Smooth muscle cell (in vitro differentiated cells): ENCODE results near the gene ATP5ME. TPM values are rescaled to one million over a fixed set of nuclear protein-coding genes. Genes with fewer than 3 reads are reported as not detected.

ENCODE experiments used
- DNase-seq: peaks from one replicate; lab custom pipeline; 2025; ENCODE audit not compliant: unreplicated experiment; lab: John Stamatoyannopoulos, UW
- H2AFZ ChIP-seq: fragments of 200-600 bp; sonication (generic); 2 replicates; pipeline ENCODE4 v1.6.0; 2016; ENCODE audit warnings: antibody characterized with exemption, low read depth, mild to moderate bottlenecking
- H3F3A ChIP-seq: fragments of 200-600 bp; sonication (generic); 2 replicates; pipeline ENCODE4 v1.6.0; 2017; ENCODE audit warnings: antibody characterized with exemption, low read depth
- H3K27ac ChIP-seq: fragments of 200-600 bp; sonication (generic); 2 replicates; pipeline ENCODE4 v1.5.1; 2016; ENCODE audit warnings: low read depth, mild to moderate bottlenecking
- H3K27me3 ChIP-seq: fragments of 200-600 bp; sonication (generic); 2 replicates; pipeline ENCODE4 v1.6.1; 2016; ENCODE audit warnings: low read depth, mild to moderate bottlenecking
- H3K36me3 ChIP-seq: fragments of 200-600 bp; sonication (generic); 2 replicates; pipeline ENCODE4 v1.5.1; 2016; ENCODE audit warnings: low read depth
- H3K4me1 ChIP-seq: fragments of 200-600 bp; sonication (generic); 2 replicates; pipeline ENCODE4 v1.5.1; 2016; ENCODE audit warnings: low read depth
- H3K4me2 ChIP-seq: fragments of 200-600 bp; sonication (generic); 2 replicates; pipeline ENCODE4 v1.6.0; 2016; ENCODE audit warnings: mild to moderate bottlenecking
- H3K4me3 ChIP-seq: fragments of 200-600 bp; sonication (generic); 2 replicates; pipeline ENCODE4 v1.5.1; 2016; ENCODE audit warnings: mild to moderate bottlenecking
- H3K79me2 ChIP-seq: fragments of 200-600 bp; sonication (generic); 2 replicates; pipeline ENCODE4 v1.6.0; 2016; ENCODE audit warnings: low read depth, mild to moderate bottlenecking
- H3K9ac ChIP-seq: fragments of 200-600 bp; sonication (generic); 2 replicates; pipeline ENCODE4 v1.6.0; 2016; ENCODE audit warnings: low read depth
- H3K9me3 ChIP-seq: fragments of 200-600 bp; sonication (generic); replicated peaks from 2 replicates; pipeline ENCODE4 v1.5.1; 2016; ENCODE audit warnings: low read depth
- H4K20me1 ChIP-seq: fragments of 200-600 bp; sonication (generic); 2 replicates; pipeline ENCODE4 v1.6.0; 2016; ENCODE audit warnings: low read depth
- CTCF ChIP-seq: fragments of 200-600 bp; sonication (generic); IDR thresholded peaks from 2 replicates; pipeline ENCODE4 v1.5.1; 2017; ENCODE audit warnings: borderline replicate concordance, mild to moderate bottlenecking, antibody characterized with exemption; ENCODE audit not compliant: insufficient read depth, poor library complexity, severe bottlenecking
- WGBS: methylation state at CpG from one replicate; pipeline ENCODE4 v1.1.7; 2016; ENCODE audit warnings: low lambda C conversion rate; 5-methylcytosine and 5-hydroxymethylcytosine counted together
- polyA plus RNA-seq: library from polyadenylated mRNA; unstranded; fragments of >200 nt; fragmentation: Nextera tagmentation; extraction: Ambion mirVana; gene quantifications from 2 replicates; pipeline ENCODE4 v1.2.1, GENCODE V29; 2016
- total RNA-seq: library from RNA; depleted of rRNA; stranded (reverse); fragments of >200 nt; gene quantifications from 2 replicates; pipeline ENCODE4 v1.2.3, GENCODE V29; 2014

The ATP5ME gene
- total and polyA plus RNA-seq, 2 experiments from 2014 or later, result 95.4 to 699 TPM

GRCh38 chr4:628821-629635 lies 45.0 kb downstream of the ATP5ME start:
- no peaks in the 10 kb centered on the region for H3K36me3 ChIP-seq
- no peak for TF ChIP-seq CTCF
- H3K4me2 ChIP-seq, result no peak overlapping the region
- 89% methylated on average over 27 of the region's 27 CpGs for WGBS
- no peak overlapping the region for H3K9ac ChIP-seq
- H3F3A ChIP-seq, result no peaks in the 10 kb centered on the region
- H3K27ac ChIP-seq, result no peak overlapping the region
- H3K79me2 ChIP-seq, result no peaks in the 10 kb centered on the region
- H4K20me1 ChIP-seq, result no peaks in the 10 kb centered on the region
- H3K27me3 ChIP-seq, result no peaks in the 10 kb centered on the region
- H3K4me3 ChIP-seq, result no peak overlapping the region
- peaks cover 9% of the 10 kb centered on the region for H3K4me1 ChIP-seq
- H3K9me3 ChIP-seq, result no peaks in the 10 kb centered on the region
- no peak for DNase-seq
- H2AFZ ChIP-seq, result no peak overlapping the region

- H3K79me2 ChIP-seq, result no peaks in the 10 kb centered on the region
- no peaks in the 10 kb centered on the region for H3K27me3 ChIP-seq
- no peaks in the 10 kb centered on the region for H3K9me3 ChIP-seq
- no peak for TF ChIP-seq CTCF
- no peak for DNase-seq
- no peak overlapping the region for H3K27ac ChIP-seq
- H3F3A ChIP-seq, result no peaks in the 10 kb centered on the region
- no peak overlapping the region for H3K4me3 ChIP-seq
- 96% methylated on average over 17 of the region's 17 CpGs for WGBS
- no peaks in the 10 kb centered on the region for H3K36me3 ChIP-seq
- peaks cover 9% of the 10 kb centered on the region for H3K4me1 ChIP-seq
- H3K4me2 ChIP-seq, result no peak overlapping the region
- H3K9ac ChIP-seq, result no peak overlapping the region
- H2AFZ ChIP-seq, result no peak overlapping the region
- H4K20me1 ChIP-seq, result no peaks in the 10 kb centered on the region
Observed at GRCh38 chr4:628311-628741, 45.8 kb downstream of the ATP5ME start.

GRCh38 chr4:627347-628125 lies 46.5 kb downstream of the ATP5ME start:
- no peaks in the 10 kb centered on the region for H3K79me2 ChIP-seq
- no peaks in the 10 kb centered on the region for H3K36me3 ChIP-seq
- H3K4me2 ChIP-seq, result no peak overlapping the region
- H3K4me3 ChIP-seq, result no peak overlapping the region
- no peaks in the 10 kb centered on the region for H4K20me1 ChIP-seq
- WGBS, result 87% methylated on average over 8 of the region's 15 CpGs
- H2AFZ ChIP-seq, result no peak overlapping the region
- H3F3A ChIP-seq, result no peaks in the 10 kb centered on the region
- no peak for TF ChIP-seq CTCF
- H3K27me3 ChIP-seq, result no peaks in the 10 kb centered on the region
- H3K9me3 ChIP-seq, result no peaks in the 10 kb centered on the region
- no peak overlapping the region for H3K27ac ChIP-seq
- no peak for DNase-seq
- H3K4me1 ChIP-seq, result peaks cover 9% of the 10 kb centered on the region
- no peak overlapping the region for H3K9ac ChIP-seq
